Measurements from ENCODE around the gene ATXN7L1. TPM values are rescaled to one million over a fixed set of nuclear protein-coding genes. Genes with fewer than 3 reads are reported as not detected.
"Not testable (repeated sequence)": the region's sequence is repeated elsewhere in the genome, so short reads cannot be mapped to it uniquely, and the experiment has no call there.

Gene ATXN7L1
- total and polyA plus RNA-seq, 8 donors = 13.0 to 15.5 (median 13.8) TPM

DNA sequence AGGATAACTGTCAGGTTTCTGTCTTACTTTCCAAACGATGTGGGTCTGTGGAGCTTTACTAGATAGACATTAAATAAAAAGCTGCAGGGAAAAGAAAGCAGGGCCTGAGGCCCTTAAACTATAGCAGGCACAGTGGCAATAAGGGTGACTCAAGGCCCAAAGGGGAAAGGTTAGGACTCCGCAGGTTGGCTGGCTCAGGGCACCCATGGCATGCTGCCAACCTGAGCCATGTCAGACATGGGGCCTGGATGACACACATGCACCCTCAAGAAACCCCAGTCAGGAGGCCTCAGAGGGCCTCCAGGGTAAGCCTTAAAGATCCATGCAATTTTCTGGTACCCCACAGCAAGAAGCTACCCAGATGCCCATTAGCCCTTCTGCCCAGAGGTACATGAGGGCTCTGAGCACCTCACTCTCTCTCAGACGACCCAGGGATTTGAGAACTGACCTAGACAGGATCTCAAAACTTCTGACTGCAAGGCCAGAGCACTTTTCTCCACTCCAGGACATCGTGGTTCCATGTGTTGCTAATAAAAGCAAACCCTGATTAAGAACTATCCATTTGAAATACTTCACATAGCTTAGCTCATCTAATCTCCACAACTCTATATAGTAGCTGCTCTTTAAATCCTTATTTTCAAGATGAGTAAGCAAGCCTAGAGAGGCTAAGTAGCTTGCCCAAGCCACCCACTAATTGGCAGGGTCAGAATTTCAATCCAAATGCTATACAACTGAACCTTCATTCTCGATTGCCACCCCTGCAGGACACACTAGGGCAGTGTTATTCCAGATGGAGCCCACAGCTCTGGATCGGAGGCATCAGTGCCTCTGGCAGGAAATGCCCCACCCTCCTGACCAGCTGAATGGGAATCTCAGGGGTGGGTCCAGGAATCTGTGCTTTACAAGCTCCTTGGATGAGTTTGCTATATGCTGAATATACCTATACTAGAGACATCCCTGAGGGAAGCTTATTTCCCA is 162.6 kb downstream of the ATXN7L1 start:
- Histone ChIP-seq H3K4me1 (peaks cover 0 to 7% of the 10 kb centered on the region in 2 donors), H3K9me3 (peaks cover 0 to 24% of the 10 kb centered on the region in 2 donors), H3K4me3 (no peak overlapping the region), H3K36me3 (peaks cover 0 to 6% of the 10 kb centered on the region in 2 donors), H3K27me3 (no peaks in the 10 kb centered on the region), H3K27ac (no peak overlapping the region)
- intact Hi-C loops (cut with DNase I) = no loop called here
- DNase-seq = no peak
- no peak for ATAC-seq
- TF ChIP-seq, protein P1, sequence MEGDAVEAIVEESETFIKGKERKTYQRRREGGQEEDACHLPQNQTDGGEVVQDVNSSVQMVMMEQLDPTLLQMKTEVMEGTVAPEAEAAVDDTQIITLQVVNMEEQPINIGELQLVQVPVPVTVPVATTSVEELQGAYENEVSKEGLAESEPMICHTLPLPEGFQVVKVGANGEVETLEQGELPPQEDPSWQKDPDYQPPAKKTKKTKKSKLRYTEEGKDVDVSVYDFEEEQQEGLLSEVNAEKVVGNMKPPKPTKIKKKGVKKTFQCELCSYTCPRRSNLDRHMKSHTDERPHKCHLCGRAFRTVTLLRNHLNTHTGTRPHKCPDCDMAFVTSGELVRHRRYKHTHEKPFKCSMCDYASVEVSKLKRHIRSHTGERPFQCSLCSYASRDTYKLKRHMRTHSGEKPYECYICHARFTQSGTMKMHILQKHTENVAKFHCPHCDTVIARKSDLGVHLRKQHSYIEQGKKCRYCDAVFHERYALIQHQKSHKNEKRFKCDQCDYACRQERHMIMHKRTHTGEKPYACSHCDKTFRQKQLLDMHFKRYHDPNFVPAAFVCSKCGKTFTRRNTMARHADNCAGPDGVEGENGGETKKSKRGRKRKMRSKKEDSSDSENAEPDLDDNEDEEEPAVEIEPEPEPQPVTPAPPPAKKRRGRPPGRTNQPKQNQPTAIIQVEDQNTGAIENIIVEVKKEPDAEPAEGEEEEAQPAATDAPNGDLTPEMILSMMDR (IDR thresholded peaks at IDR 0.05) = no peak

DNA sequence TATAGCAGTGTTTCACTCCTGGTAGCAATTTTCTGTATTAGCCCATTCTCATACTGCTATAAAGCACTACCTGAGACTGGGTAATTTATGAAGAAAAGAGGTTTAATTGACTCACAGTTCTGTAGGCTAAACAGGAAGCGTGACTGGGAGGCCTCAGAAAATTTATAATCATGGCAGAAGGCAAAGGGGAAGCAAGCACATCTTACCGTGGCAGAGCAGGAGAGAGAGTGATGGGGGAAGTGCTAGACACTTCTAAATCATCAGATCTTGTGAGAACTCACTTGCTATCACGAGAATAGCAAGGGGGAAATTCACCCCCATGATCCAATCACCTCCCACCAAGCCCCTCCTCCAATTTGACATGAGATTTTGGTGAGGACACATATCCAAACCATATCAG is 163.5 kb downstream of the ATXN7L1 start:
- TF ChIP-seq, protein P1 (IDR thresholded peaks at IDR 0.05) = no peak
- Histone ChIP-seq H3K9me3 (peaks cover 0 to 24% of the 10 kb centered on the region in 2 donors), H3K4me3 (no peak overlapping the region), H3K36me3 (peaks cover 0 to 6% of the 10 kb centered on the region in 2 donors), H3K27ac (no peak overlapping the region), H3K4me1 (peaks cover 3 to 10% of the 10 kb centered on the region in 2 donors), H3K27me3 (no peaks in the 10 kb centered on the region)
- DNase-seq (no peak), ATAC-seq (no peak)
- intact Hi-C loops (cut with DNase I) = no loop called here

DNA sequence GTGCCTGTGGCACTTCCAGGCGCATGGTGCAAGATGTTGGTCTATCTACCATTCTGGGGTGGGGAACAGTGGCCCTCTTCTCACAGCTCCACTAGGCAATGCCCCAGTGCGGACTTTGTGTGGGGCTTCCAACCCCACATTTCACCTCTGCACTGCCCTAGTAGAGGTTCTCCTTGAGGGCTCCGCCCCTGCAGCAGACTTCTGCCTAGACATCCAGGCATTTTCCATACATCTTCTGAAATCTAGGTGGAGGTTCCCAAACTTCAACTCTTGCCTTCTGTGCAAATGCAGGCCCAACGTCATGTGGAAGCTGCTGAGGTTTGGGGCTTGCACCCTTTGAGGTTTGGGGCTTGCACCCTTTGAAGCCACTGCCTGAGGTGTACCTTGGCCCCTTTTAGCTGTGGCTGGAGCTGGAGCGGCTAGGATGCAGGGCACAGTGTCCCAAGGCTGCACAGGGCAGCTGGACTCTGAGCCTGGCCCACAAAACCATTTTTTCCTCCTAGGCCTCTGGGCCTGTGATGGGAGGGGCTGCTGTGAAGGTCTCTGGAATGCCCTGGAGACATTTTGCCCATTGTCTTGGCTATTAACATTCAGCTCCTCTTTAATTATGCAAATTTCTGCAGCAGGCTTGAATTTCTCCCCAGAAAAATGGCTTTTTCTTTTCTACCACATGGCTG is 164.5 kb downstream of the ATXN7L1 start:
- Histone ChIP-seq H3K27ac (no peak overlapping the region), H3K4me1 (peaks cover 8 to 17% of the 10 kb centered on the region in 2 donors), H3K27me3 (no peaks in the 10 kb centered on the region), H3K36me3 (peaks cover 0 to 6% of the 10 kb centered on the region in 2 donors), H3K9me3 (peaks cover 0 to 24% of the 10 kb centered on the region in 2 donors), H3K4me3 (no peak overlapping the region)
- TF ChIP-seq, protein P1 (IDR thresholded peaks at IDR 0.05) = no peak
- no peak for ATAC-seq
- intact Hi-C loops (cut with DNase I) = no loop called here
- DNase-seq = no peak

DNA sequence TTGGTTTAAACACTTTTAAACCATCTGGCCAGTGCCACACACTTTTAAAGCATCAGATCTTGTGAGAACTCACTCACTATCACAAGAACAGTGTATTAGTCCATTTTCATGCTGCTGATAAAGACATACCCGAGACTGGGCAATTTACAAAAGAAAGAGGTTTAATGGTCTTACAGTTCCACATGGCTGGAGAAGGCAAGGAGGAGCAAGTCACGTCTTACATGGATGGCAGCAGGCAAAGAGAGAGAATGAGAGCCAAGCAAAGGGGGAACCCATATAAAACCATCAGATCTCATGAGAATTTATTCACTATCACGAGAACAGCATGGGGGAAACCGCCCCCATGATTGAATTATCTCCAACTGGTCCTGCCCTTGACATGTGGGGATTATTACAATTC is 165.7 kb downstream of the ATXN7L1 start:
- H3K36me3 ChIP-seq; H3K27me3 ChIP-seq; intact Hi-C loops (cut with DNase I); H3K4me3 ChIP-seq; H3K27ac ChIP-seq; ATAC-seq; DNase-seq: not testable (repeated sequence)
- Histone ChIP-seq H3K4me1 (peaks cover 8 to 17% of the 10 kb centered on the region in 2 donors), H3K9me3 (peaks cover 0 to 24% of the 10 kb centered on the region in 2 donors)

DNA sequence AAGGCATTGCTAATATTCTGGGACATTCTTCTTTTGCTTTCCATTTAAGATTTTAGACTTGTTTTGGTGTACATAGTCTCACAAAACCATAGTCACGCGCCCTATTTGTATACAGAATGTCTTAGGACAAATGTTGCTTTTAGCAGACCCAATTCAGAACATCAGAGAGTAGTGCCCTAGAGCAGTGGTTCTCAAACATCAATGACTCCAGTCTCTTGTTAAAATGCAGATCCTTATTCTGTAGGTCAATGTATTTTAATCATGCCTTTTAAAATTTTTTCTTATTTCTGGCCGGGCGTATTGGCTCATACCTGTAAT is 167.7 kb downstream of the ATXN7L1 start:
- Histone ChIP-seq H3K36me3 (peaks cover 0 to 6% of the 10 kb centered on the region in 2 donors), H3K4me1 (peaks cover 8 to 17% of the 10 kb centered on the region in 2 donors), H3K9me3 (peaks cover 0 to 24% of the 10 kb centered on the region in 2 donors), H3K27ac (no peak overlapping the region), H3K4me3 (no peak overlapping the region), H3K27me3 (no peaks in the 10 kb centered on the region)
- TF ChIP-seq, protein P1 (IDR thresholded peaks at IDR 0.05) = no peak
- intact Hi-C loops (cut with DNase I) = no loop called here
- no peak for ATAC-seq
- no peak for DNase-seq

Data from left lung (tissue), 10 donors.